Measurements from ENCODE around the gene SLC16A14. TPM values are rescaled to one million over a fixed set of nuclear protein-coding genes. Genes with fewer than 3 reads are reported as not detected.
"Not testable (repeated sequence)": the region's sequence is repeated elsewhere in the genome, so short reads cannot be mapped to it uniquely, and the experiment has no call there.

SLC16A14 gene
- under 1 TPM; 0.78 to 0.99 TPM for total RNA-seq

GRCh38 chr2:230068651-230069055 is at the start of gene SLC16A14:
Gene SLC16A14 (minus strand): TSS chr2:230068924. CDS start chr2:230059352, 9,572 bp downstream.
- WGBS, 2 donors = 0 to 2% methylated on average over 20 to 24 of the region's 24 CpGs
- Histone ChIP-seq H3K4me3 (peak within 1 kb of the TSS; percentile 19 to 42), H3K4me1 (peaks cover 24% of the 10 kb centered on the region), H3K36me3 (replicated peaks in 1 of 2; ENCODE audit: insufficient read depth in 1 of 2, low read depth in 2 of 2) (no peaks in the 10 kb centered on the region), H3K9me3 (no peaks in the 10 kb centered on the region), H3K27ac (peak within 1 kb of the TSS in 2 of 4 donors; percentile 15 to 39), H3K27me3 (no peaks in the 10 kb centered on the region)
- peak; percentile 15 to 39 (median 33) for DNase-seq
- TF ChIP-seq POLR2A (IDR thresholded peaks at IDR 0.05) = no peak
- TF ChIP-seq, protein P1, sequence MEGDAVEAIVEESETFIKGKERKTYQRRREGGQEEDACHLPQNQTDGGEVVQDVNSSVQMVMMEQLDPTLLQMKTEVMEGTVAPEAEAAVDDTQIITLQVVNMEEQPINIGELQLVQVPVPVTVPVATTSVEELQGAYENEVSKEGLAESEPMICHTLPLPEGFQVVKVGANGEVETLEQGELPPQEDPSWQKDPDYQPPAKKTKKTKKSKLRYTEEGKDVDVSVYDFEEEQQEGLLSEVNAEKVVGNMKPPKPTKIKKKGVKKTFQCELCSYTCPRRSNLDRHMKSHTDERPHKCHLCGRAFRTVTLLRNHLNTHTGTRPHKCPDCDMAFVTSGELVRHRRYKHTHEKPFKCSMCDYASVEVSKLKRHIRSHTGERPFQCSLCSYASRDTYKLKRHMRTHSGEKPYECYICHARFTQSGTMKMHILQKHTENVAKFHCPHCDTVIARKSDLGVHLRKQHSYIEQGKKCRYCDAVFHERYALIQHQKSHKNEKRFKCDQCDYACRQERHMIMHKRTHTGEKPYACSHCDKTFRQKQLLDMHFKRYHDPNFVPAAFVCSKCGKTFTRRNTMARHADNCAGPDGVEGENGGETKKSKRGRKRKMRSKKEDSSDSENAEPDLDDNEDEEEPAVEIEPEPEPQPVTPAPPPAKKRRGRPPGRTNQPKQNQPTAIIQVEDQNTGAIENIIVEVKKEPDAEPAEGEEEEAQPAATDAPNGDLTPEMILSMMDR (IDR thresholded peaks at IDR 0.05) = peak in 4 of 7 experiments; percentile 7 to 35 (median 27)
- intact Hi-C loops (cut with DNase I) = no loop called here
- ATAC-seq = peak; percentile 67

DNA sequence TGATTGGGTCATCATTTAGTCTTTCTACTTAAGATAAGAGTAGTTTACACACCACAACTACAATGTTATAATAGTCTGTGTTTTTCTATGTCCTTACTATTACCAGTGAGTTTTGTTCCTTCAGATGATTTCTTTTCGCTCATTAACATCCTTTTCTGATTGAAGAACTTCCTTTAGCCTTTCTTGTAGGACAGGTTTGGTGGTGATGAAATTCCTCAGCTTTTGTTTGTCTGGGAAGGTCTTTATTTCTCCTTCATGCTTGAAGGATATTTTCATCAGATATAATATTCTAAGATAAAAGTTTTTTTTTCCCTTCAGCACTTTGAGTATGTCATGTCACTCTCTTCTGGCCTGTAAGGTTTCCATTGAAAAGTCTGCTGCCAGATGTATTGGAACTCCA is 38.0 kb upstream of the SLC16A14 start:
- WGBS, 2 donors = 35 to 41% methylated on average over 1 of the region's 1 CpG
- H3K9me3 ChIP-seq = peaks cover 0 to 4% (median 0%) of the 10 kb centered on the region in 3 donors
- no peak for DNase-seq
- H3K4me1 ChIP-seq = no peaks in the 10 kb centered on the region
- H3K36me3 ChIP-seq (replicated peaks in 1 of 2; ENCODE audit: insufficient read depth in 1 of 2, low read depth in 2 of 2) = no peaks in the 10 kb centered on the region
- no peaks in the 10 kb centered on the region for H3K27me3 ChIP-seq
- intact Hi-C loops (cut with DNase I) = no loop called here
- ATAC-seq = no peak
- no peak overlapping the region for H3K27ac ChIP-seq
- no peak overlapping the region for H3K4me3 ChIP-seq
- TF ChIP-seq, protein P1 (IDR thresholded peaks at IDR 0.05) = no peak
- TF ChIP-seq POLR2A (IDR thresholded peaks at IDR 0.05) = no peak

DNA sequence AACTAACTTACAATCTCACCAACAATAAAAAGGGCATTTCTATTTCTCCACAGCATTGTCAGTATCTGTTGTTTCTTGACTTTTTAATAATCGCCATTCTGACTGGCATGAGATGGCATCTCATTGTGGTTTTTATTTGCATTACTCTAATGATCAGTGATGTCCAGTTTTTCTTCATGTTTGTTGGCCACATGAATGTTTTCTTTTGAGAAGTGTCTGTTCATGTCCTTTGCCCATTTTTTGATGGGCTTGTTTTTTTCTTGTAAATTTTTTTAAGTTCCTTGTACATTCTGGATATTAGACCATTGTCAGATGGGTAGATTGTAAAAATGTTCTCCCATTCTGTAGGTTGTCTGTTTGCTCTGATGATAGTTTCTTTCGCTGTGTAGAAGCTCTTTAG is 33.2 kb upstream of the SLC16A14 start:
- H3K9me3 ChIP-seq, ATAC-seq: not testable (repeated sequence)
- WGBS, 2 donors = 70 to 76% methylated on average over 2 of the region's 2 CpGs

DNA sequence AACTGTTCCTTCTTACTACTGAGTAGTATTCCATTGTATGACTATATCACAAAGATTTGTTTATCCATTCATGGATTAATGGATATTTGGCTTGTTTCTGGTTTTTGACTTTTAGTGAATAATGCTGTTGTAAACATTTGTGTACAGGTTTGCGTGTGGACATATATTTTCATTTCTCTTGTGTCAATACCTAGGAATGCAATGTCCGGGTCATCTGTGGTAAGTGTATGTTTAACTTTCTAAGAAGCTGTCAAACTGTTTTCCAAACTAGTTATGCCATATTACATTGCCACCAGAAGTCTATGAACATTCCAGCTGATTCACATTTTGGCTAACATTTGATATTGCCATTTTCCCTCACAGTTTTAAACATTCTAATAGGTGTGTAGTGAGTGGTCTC is 29.1 kb upstream of the SLC16A14 start:
- no peak for DNase-seq
- TF ChIP-seq POLR2A (IDR thresholded peaks at IDR 0.05) = no peak
- TF ChIP-seq, protein P1 (IDR thresholded peaks at IDR 0.05) = no peak
- no peak overlapping the region for H3K27ac ChIP-seq
- no peaks in the 10 kb centered on the region for H3K27me3 ChIP-seq
- no peak for ATAC-seq
- WGBS, 2 donors = 0 to 38% methylated on average over 2 of the region's 2 CpGs
- no peaks in the 10 kb centered on the region for H3K36me3 ChIP-seq (replicated peaks in 1 of 2; ENCODE audit: insufficient read depth in 1 of 2, low read depth in 2 of 2)
- no peaks in the 10 kb centered on the region for H3K9me3 ChIP-seq
- H3K4me3 ChIP-seq = no peak overlapping the region
- intact Hi-C loops (cut with DNase I) = no loop called here
- H3K4me1 ChIP-seq = no peaks in the 10 kb centered on the region

More for the DNA sequence above, 33.2 kb upstream of the SLC16A14 start:
- DNase-seq; H3K27me3 ChIP-seq; H3K4me3 ChIP-seq; H3K27ac ChIP-seq; H3K4me1 ChIP-seq; intact Hi-C loops (cut with DNase I); H3K36me3 ChIP-seq (replicated peaks in 1 of 2; ENCODE audit: insufficient read depth in 1 of 2, low read depth in 2 of 2): not testable (repeated sequence)

GRCh38 chr2:230097424-230097823 is 28.7 kb upstream of the SLC16A14 start:
- 73 to 77% methylated on average over 3 of the region's 3 CpGs for WGBS, 2 donors
- no peaks in the 10 kb centered on the region for H3K4me1 ChIP-seq
- H3K9me3 ChIP-seq = no peaks in the 10 kb centered on the region
- no peaks in the 10 kb centered on the region for H3K36me3 ChIP-seq (replicated peaks in 1 of 2; ENCODE audit: insufficient read depth in 1 of 2, low read depth in 2 of 2)
- ATAC-seq = no peak
- intact Hi-C loops (cut with DNase I) = no loop called here
- H3K27ac ChIP-seq = no peak overlapping the region
- no peak for DNase-seq
- H3K4me3 ChIP-seq = no peak overlapping the region
- no peak for TF ChIP-seq POLR2A (IDR thresholded peaks at IDR 0.05)
- TF ChIP-seq, protein P1 (IDR thresholded peaks at IDR 0.05) = no peak
- no peaks in the 10 kb centered on the region for H3K27me3 ChIP-seq
